Measurements from ENCODE around the gene PHF1.
A peak's percentile ranks its signal among the peaks of the same experiment; 100 is the strongest.
"Not testable (repeated sequence)": the region's sequence is repeated elsewhere in the genome, so short reads cannot be mapped to it uniquely, and the experiment has no call there.

The PHF1 gene

DNA sequence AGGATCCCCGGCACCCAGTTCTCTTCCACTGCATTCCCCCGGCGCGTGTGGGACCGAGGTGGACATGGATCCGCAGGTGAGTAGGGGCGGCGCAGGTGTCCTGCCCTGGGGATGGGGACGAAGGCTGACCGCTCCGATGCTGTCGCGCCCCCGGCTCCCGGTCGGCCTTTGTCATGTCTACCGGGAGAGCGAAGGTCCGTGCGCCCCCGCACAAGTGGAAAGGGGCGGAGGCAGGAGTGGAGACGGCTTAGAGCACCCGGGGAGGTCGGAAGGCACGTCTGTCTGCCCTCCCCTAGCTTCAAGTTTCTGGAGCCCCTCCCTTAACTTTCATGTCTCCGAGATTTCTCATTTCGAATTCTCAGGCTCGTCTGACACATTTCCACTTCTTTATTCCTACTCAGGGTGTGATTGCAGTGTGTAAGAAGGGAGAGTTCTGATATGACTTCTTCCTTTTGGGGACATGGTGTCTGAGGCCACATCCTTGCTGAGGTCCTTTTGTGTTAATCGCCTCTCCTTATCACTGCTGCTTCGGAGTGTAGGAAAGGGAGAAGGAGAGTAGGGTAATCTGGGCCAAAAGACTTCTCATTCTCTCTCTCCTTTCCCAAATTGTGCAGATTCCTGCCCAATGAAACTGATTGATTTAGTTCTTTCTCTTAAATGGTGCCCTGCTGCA is 18.8 kb upstream of the PHF1 start:
- no peak for DNase-seq (ENCODE audit: low read depth in 3 of 3)

DNA sequence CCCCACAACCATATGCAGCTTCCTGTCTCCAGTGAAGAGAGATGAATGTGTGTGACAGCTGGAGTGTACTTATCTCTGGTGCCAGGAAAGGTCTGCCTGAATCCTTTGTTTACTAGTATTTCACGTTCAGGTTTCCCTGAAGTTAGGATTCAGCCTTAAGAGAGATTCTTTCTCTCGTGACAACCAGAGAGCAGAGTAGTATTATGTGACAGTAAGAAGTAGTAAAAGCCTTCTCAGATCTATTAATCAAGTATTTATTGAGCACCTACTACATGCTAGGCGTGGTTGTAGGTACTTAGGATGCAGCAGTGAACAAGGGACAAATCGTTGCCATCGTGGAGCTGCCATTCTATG is 18.2 kb upstream of the PHF1 start:
- DNase-seq (ENCODE audit: low read depth in 3 of 3) = no peak

DNA sequence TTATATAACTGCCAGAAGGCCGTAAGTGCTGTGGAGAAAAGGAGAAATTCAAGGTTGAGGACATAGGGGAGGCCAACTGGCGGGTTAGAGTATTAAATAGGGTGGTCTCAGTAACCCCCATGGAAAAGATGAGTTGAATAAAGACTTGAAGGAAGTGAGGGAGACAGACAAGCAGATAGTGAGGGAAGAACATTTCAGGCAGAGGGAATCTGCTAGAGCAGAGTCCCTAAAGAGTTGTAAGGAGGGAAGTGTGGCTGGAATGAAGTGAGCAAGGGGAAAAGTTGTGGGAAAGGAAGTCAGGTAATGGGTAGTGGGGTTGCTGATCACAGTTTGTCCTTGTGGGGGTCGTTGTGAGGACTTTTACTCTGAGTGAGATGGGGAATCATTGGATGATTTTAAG is 17.8 kb upstream of the PHF1 start:
- no peak for DNase-seq (ENCODE audit: low read depth in 3 of 3)

DNA sequence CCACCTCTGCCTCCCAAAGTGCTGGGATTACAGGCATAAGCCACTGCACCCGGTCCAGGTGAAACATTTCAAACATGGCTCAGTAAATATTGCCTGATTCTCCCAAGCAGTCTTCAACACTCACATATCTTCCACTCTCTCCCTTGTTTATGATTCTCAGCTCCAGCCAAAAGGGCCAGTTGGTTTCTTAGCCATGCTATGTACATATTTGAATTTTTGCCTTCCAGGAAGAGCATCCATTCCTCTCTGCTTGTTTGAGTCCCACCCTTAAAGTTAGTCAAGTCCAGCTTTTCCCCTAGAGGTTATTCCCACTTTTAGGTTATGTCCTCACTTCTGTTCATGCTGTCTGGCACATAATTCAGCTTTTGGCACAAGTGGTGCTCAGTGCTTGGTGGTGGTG is 13.3 kb upstream of the PHF1 start:
- no peak for DNase-seq (ENCODE audit: low read depth in 3 of 3)

DNA sequence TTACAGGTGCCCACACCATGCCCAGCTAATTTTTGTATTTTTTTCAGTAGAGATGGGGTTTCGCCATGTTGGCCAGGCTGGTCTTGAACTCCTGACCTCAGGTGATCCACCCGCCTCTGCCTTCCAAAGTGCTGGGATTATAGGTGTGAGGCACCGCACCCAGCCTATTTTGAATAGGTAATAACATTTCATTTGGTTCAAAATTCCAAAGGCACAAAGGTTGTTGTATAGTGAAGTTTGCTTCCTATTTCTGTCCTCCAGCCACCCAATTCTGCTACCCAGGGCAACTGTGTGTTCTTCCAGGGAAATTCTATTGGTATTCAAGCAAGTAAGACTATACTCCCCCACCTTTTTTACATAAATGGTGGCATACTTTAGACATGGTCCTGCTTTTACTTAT is 12.2 kb upstream of the PHF1 start:
- not testable (repeated sequence) for DNase-seq (ENCODE audit: low read depth in 3 of 3)

DNA sequence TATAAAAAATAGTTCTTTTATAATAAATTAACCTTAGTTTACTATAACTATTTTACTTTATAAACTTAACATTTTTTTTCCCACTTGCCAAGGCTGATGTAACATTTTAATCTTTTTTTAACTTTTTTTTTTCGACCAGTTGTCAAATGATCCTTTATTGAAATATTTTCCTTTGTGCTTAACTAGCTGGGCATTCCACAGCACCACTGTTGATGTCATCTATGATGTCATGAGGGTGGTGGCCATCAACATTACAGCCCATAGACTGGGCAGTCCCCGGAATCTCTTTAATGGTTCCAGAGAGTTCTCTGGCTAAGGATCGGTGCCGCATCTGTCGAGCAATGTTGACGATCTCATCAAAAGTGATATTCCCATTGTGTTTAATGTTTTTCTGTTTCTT is 10.9 kb upstream of the PHF1 start:
- not testable (repeated sequence) for DNase-seq (ENCODE audit: low read depth in 3 of 3)

DNA sequence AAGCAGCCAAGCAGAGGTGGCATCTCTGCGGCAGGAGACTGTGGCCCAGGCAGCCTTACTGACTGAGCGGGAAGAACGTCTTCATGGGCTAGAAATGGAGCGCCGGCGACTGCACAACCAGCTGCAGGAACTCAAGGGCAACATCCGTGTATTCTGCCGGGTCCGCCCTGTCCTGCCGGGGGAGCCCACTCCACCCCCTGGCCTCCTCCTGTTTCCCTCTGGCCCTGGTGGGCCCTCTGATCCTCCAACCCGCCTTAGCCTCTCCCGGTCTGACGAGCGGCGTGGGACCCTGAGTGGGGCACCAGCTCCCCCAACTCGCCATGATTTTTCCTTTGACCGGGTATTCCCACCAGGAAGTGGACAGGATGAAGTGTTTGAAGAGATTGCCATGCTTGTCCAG is 5.9 kb upstream of the PHF1 start:
- DNase-seq (ENCODE audit: low read depth in 3 of 3) = no peak

DNA sequence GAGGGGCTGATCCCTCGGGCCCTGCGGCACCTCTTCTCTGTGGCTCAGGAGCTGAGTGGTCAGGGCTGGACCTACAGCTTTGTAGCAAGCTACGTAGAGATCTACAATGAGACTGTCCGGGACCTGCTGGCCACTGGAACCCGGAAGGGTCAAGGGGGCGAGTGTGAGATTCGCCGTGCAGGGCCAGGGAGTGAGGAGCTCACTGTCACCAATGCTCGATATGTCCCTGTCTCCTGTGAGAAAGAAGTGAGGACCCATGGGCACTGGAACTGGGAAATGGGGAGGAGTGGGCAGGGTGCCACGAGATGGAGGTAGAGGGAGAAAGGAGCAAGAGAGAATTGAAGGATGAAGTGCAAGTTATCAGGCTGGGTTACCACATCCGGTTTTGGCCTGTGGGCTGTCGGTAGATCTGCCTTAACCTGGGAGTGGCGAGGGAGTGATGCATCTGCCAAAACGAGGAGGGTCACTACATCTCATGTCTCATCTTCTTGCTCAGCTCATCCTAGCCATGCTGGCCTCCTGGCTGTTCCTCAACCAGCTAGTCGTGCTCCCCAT is 5.4 kb upstream of the PHF1 start:
- DNase-seq (ENCODE audit: low read depth in 3 of 3) = no peak

DNA sequence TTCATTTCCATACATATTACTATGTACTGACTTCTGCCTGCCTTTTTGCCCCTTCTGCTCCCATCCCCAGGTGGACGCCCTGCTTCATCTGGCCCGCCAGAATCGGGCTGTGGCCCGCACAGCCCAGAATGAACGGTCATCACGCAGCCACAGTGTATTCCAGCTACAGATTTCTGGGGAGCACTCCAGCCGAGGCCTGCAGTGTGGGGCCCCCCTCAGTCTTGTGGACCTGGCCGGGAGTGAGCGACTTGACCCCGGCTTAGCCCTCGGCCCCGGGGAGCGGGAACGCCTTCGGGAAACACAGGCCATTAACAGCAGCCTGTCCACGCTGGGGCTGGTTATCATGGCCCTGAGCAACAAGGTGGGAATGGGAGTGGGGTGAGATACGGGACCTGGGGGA is 4.7 kb upstream of the PHF1 start:
- no peak for DNase-seq (ENCODE audit: low read depth in 3 of 3)

DNA sequence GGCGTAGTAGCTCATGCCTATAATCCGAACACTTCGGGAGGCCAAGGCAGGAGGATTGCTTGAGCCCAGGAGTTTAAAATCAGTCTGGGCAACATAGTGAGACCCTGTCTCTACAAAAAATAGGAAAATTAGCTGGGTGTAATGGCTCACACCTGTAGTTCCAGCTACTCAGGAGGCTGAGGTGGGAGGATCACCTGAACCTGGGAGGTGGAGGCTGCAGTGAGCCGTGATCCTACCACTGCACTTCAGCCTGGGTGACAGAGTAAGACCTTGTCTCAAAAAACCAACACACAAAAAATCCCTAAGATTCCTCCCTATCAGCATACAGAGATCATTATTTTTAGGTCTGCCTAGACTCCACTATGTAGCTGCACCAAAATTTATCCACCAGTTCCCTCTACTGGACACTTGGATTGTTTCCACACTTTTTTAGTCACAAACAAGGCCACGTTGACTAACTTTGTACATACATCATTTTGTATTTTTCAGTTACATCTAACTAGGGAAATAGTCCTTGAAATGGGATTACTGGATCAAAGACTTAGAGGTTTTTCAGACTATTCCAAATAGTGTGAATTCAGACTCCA is 3.6 kb upstream of the PHF1 start:
- DNase-seq (ENCODE audit: low read depth in 3 of 3) = no peak

DNA sequence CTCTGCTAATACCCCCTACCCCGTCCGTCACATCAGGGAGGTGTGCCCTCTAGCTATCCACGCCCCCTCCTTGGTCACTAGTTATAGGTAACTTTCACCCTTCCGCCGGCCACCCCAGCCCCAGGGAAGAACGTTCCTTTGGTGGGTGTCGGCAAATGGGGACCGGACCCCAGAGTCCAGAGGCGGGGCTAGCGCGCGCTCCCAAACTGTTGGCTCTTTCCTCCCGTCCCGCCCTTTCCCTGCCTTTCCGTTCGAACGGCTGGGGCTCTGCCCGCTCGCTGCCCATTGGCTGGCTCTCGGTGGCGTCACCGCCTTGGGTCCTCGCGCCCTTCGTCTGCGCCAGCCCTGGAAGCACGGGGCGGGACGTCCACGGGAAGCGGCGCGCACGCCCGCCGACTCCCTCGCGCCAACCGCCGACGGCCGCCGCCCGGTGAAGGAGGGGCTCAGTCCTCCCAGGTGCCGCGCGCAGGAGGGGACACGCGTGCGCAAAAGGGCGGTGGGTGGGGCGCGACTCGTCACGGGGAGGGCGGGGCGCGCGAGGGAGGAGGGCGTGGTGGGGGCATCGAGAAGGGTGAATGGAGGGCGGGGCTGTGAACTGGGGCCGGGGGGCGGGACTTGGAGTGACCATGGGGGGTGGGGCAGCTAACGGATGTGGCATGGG is 634 bp upstream of the PHF1 start:
- peak; percentile 96 to 97 (median 96) for DNase-seq (ENCODE audit: low read depth in 3 of 3)

DNA sequence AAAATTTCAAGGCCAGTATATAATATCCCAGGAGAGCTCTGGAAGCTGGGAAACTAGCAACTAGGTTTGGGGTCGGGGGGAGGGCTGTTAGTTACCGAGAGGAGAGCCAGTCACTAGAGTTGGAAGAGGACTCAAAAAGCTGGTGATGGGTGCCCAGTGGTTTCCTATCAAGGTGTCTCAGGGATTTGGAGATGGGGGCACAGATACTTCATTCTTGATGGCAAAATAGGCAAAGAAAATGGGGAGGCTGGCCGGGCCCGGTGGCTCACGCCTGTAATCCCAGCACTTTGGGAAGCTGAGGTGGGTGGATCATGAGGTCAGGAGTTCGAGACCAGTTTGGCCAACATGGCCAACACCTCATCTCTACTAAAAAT is 805 bp downstream of the PHF1 start:
- no peak for DNase-seq (ENCODE audit: low read depth in 3 of 3)

DNA sequence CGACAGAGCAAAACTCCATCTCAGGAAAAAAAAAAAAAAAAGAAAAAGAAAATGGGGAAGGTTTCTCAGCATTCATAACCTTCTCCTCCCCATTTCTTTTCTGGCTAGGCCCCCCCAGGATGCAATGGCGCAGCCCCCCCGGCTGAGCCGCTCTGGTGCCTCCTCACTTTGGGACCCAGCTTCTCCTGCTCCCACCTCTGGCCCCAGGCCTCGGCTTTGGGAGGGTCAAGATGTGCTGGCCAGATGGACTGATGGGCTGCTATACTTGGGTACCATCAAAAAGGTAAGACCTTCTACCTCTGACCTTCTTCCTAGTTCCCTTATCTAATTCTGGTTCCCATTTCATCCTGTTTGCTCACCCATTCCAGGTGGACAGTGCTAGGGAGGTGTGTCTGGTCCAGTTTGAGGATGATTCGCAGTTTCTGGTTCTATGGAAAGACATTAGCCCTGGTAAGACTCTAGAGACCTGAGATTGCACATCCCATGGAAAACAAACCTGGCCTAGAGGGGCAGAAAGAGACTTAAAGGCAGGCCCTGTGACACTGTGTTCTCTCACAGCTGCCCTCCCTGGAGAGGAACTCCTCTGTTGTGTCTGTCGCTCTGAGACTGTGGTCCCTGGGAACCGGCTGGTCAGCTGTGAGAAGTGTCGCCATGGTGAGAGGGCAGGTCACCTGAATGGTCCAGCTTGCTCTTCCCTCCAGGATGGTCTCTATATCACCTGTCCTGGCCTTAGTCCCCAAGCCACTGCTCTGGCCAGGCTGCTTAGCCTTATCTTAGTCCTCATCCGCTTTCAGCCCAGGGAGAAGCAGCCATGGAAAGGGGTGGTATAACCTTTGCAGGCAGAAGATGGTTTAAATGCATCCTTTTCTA is 1.6 kb downstream of the PHF1 start:
- no peak for DNase-seq (ENCODE audit: low read depth in 3 of 3)

DNA sequence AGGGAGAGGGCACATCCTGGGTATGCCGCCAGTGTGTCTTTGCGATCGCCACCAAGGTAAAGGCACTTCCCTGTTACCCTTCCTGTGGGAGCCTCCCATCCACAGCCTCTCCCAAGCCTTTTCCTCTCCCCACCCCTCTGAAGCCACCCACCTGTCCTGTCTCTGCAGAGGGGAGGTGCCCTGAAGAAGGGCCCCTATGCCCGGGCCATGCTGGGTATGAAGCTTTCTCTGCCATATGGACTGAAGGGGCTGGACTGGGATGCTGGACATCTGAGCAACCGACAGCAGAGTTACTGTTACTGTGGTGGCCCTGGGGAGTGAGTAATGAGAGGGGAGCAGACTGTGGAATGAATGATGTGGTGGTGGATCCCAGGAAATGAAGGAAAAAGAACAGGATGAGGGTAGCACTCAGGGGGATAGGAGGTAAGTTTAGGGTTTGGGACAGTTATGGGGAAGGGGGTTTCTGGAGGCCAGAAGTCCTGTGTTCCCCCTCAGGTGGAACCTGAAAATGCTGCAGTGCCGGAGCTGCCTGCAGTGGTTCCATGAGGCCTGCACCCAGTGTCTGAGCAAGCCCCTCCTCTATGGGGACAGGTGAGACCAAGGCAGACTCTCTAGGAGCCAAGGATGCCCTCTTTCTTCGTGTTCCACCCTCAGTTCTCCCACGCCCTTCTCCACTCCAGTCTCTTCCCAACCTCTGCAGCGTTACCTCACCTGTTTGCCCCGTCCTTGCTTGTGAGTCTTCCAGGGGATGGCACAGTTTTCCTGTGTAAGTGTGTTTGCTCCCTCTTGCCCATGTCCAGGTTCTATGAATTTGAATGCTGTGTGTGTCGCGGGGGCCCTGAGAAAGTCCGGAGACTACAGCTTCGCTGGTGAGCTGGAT is 2.7 kb downstream of the PHF1 start:
- no peak for DNase-seq (ENCODE audit: low read depth in 3 of 3)

DNA sequence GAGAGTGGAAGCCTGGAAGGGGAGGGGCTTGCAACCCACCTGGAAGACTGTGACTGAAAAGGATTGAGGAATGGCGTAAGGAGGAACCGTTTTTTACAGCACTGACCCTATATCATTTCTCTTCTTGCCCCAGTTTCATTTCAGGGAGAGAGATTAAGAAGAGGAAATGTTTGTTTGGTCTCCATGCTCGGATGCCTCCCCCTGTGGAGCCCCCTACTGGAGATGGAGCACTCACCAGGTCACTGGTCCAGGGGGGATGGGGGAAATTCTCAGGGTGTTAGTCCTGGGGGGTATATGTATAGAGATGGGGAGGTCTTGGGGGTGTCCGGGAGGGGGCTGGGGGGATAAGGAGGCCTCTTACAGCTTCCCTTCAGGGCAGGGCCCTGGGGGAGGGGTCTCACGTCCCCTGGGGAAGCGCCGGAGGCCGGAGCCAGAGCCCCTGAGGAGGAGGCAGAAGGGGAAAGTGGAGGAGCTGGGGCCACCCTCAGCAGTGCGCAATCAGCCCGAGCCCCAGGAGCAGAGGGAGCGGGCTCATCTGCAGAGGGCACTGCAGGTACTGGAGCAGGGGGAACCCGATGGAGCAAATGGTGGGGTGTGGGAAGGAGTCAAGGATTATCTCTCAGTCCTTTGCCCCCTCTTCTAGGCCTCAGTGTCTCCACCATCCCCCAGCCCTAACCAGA is 3.9 kb downstream of the PHF1 start:
- no peak for DNase-seq (ENCODE audit: low read depth in 3 of 3)

DNA sequence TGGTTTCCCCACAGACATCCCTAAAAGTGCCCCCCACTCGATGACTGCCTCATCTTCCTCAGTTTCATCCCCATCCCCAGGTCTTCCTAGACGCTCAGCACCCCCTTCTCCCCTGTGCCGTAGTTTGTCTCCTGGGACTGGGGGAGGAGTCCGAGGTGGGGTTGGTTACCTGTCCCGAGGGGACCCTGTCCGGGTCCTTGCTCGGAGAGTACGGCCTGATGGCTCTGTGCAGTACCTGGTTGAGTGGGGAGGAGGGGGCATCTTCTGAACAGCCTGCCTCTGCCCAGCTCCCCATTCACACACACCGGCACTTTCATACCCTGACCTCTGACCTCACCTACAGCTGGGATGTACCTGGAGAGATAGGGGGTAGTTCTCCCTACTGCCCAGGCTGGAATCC is 5.0 kb downstream of the PHF1 start:
- no peak for DNase-seq (ENCODE audit: low read depth in 3 of 3)

DNA sequence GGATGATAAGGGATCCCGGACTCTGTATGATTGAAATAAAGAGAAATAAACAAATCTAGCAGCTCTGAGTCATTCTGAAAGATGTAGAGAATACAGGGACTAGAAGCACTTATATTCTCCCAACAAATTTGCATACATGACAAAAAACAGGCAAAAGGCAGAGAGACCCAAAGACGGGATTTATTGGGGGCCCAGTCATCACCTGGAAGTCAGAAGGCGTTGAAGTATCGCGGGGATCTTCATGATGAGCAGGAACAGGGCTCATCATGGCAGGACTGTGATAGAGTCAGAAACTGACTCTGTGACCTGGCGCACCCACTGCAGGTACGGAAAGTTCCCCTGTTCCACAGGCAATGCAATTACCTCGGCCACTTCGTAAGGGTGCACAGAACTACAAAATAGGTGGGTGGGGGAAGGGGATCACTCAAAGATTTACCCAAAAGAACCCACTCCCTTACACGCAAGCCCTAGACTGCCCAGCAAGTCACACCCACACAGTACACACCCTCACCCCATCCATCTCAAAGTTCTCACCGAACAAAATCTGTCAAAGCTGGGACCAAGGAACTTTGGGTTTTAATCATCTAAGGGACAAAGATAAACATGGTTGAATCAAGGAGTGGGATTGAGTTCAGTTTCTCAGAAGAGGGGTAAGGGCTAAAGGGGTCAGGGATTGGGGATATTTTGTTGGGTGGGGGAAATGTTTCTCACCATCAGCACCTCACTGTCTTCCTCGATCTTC is 5.7 kb downstream of the PHF1 start:
- no peak for DNase-seq (ENCODE audit: low read depth in 3 of 3)

DNA sequence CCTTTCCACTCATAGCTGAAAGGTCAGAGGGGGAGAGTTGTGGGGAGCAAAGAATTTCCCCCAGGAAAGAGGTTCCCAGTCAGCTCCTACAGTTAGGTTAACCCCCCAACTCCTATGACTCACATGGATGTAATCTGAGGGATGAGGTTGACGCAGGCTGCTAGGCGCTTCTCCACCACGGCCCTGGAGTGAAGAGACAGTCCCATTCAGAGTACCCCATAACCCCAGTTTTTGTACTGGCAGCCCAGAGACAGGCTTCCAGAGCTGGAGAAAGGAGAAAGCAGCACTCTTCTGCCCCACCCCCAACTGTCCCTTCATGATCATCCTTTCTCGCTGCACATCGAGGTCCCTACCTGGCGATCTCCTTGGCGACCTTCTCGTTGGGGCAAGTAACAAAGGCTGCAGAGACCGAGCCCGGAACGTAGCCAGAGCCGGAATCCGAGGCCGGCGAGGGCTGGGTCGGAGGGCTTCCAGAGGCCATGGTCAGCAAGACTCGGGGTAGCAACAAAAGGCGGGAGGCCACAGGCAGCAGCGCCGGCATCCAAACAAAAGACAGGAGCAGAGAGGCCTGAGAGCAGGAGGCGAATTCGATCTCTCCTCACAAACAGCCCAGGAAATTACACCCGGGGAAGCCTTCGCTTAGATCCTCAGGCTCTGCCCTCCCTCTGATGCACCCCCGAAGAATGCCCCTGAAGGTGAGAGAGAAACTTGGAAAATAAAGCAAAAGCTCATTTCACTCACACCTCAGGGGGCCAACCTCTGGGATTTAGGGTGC is 6.5 kb downstream of the PHF1 start:
- no peak for DNase-seq (ENCODE audit: low read depth in 3 of 3)
